ENCODE results near the gene PLEKHS1.

The PLEKHS1 gene

DNA sequence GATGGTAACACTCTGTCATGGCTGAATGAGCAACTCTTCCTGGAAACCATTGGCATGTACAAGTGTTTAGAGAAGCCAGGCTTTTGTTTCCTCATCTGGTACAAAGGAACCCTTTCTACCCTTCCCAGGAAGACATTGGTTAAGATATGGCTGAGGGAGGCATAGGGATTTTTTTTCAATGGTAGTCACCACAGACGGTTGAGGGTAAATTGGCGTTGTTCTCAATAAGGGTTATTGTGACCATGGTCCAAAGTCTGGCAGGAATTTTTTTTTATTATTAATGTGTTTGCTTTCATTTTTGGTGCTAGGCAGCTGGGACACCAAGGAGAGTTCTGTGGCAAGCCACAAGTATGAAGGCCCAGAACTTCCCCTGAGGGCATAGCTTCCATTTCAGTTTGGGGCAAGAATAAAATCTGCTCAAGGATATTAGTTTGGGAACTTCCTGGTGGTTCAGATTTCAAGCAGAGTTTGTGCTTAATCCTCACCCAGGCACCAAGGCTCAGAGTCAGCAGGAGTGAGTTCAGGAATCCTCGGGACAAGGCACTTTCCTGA, at the start of gene PLEKHS1:
PLEKHS1 (plus strand) TSS at position 502 of the 552 bp plus-strand sequence. CDS start 3,596 bp downstream, outside the sequence.
- DNase-seq, result no peak

DNA sequence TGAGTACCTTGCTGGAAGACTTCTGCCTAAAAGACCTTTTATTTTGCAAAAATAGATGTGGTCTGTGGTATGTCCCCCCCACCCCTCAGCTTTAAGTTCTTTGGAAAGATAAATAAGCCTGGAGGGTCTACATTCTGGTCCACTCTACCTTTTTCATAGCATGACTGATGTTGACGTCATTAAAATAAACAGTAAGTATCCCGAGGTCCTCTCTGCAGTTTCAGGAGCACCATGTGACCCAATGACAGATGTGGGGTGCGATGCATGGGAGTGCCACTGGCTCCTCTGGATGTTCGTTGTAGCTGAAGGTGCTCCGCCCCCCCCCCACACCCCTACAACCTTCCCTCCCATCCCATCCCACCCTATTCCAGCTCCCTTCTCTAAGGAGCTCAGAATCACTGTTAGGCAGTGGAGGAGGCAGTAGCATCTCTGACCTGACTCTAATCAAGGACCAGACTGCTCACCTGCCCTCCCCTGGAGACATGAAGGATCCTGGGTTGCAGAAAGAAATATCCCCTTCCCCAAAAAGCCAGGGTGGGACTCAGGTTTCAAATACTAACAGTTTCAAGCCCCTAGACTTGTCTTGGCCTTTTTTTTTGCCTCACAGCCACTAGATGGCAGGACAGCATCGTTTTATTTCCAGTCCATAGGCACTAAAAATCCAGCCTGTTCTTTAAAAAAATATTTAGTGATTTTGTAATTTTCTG, 46.7 kb upstream of the PLEKHS1 start:
- peak; percentile 47 for DNase-seq

DNA sequence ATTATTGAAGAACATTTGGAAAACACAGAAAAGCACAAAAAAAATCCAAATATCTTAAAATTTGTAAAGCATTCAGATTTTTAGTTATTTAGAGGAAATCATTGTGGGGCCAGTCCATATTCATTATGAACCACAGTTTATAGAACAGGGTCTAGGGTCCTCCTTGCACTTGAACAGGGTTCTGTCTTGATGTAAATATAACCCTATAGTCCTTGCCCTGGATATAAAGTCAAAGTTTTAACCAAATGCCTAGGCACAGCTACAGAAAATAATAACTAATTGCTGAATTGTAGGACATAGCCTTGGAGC, 46.2 kb upstream of the PLEKHS1 start:
- no peak for DNase-seq

DNA sequence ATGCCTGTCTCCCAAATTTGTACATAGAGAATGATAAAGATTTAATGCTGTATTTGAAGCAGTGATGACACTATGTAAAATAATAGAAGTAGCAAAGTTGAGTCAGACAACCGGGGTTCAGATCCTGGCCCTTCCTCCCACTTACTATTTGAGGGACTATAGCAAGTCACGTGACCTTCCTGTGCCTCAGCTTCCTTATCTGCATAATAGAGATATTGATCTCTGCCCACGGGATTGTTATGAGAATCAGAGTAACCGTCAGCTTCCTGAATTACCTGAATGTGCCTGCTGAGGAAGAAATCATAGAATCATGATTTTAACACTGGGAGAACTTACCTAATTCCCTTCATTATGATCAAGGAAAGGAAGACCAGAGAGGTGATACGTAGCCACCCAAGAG, 44.9 kb upstream of the PLEKHS1 start:
- DNase-seq, result no peak

DNA sequence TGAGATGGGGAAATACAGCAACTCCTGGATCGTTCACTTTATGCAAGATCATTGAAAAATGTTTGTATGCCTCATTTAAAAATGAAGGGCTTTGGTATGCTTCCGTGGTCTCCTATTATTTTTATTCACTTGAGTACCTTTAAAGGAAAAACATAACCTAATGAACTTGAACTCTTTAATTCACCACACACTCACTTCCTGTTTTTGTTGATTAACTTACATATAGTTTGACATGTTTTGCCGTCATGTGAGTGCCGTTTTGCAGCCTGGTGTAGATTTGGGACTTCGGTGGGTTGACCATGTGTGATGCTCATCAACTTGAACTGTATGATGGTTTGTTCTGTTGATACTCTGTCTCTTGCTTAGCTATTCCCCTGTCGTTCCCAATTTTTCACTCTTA, 42.8 kb upstream of the PLEKHS1 start:
- DNase-seq, result no peak

GRCh38 chr10:113709221-113709838, 42.2 kb upstream of the PLEKHS1 start:
- DNase-seq, result peak; percentile 82

DNA sequence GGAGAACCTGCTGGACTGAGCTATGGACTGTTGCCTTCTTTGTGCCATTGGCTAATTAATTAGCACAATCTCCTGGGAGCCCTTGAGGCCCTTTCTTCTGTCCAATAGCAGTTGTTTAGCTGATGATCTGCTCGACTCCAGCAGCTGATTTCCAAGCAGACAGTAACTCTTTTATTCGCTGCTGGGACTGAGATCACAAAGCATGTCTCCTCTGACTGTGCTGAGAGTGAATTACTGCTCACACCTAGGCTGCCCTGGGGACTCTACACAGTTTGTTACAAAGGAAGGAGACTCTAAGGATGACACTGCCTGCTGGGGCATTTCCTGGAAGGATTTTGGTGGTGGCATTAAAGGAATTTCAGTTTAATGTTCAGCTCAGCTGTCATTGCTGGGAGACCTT, 40.3 kb upstream of the PLEKHS1 start:
- no peak for DNase-seq

- DNase-seq, result no peak
Observed at GRCh38 chr10:113712024-113712423, 39.5 kb upstream of the PLEKHS1 start.

DNA sequence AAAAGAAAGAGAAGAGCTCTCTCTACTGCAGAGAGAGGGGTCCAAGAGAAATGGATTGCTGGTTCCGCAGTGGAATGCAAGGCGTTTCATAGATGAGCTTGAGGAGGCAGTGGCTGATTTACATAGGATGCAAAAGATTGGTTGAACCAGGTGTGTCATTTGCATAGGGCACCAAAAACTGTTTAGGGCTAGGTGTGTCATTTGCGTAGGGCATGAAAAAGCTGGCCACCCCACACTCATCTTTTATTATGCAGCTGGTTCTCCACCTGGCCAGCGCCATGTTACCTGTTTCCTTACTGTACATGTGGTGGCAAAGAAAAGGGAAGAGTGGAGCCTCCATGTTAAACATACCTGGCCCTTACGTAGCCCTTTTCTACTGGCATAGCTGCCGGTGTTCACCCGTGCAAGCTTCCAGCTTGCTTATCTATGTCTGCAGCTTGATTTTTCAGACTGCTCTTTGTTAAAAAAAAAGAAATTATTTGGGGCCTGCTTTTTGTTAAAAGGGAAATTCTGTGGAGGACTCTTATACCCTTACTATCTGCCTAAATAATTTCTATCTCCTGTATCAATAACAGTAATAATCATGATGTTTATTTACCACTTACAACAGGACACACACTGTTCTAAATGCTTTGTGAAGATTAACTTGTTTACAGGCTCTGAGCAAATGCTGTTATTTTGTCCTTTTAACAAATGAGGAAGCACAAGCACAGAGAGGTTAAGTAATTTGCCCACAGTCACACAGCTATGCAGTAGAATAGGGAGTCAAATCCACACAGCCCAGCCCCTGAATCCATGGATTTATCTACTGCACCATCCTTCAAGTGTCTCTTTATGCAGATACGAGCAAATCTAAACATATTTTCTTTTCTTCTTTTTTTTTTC, 38.5 kb upstream of the PLEKHS1 start:
- no peak for DNase-seq

DNA sequence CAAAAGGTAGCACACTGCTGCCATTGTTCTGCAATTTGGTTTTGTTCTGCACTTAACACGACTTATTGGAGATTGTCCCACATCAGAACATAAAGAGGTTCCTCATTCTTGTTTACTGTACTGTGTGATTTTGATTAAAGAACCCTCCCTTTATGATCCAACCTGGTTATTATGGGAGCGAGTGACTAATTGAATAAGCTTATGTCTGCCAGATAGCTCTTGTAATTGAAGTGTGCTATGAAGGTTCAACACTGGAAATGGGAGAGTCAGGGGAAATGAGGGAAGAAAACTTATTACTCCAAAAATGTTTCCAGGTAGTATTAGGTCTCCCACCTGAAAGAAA, 37.9 kb upstream of the PLEKHS1 start:
- DNase-seq, result no peak

- DNase-seq, result no peak
Observed at GRCh38 chr10:113716109-113716910, 35.2 kb upstream of the PLEKHS1 start.

DNA sequence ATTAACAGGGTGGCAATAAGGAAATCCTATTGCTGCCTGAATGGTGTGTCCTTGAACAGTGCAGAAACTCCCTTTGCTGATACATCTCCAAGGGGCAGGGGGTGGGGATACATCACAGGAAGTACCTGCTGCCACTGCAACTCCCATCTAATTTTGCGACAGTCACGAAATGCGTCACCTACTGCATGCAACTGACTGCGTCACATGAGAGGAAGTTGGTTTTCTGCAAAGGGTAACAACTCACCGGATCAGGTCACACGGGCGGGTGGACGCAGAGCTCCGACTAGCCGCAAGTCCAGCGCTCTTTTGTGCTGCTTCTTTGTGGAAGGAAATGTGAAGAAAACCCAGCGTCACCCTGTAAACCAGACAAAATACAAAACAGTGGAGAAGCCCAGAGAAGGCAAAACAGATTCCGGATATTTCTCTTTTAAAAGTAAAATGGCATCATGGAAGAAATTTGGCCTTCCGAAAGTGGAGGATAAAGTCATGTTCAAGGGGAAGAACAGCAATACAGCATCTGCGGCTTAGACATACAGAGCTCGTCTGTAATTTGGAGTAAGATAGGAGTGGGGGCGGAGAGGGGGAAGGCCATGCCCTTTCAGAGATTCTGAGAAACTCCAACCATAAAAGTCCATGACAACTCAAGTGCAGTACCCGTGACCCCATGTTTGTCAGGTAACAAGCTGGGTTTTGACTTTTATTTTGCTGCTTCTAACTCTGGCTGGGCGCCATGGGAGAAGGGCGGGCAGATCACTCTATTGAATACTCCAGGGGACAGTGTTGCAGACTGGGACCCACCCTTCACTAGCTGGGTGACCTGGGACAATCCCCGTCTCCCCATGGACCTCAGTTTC, 32.3 kb upstream of the PLEKHS1 start:
- no peak for DNase-seq

- DNase-seq, result no peak
Observed at GRCh38 chr10:113720386-113720785, 31.1 kb upstream of the PLEKHS1 start.

DNA sequence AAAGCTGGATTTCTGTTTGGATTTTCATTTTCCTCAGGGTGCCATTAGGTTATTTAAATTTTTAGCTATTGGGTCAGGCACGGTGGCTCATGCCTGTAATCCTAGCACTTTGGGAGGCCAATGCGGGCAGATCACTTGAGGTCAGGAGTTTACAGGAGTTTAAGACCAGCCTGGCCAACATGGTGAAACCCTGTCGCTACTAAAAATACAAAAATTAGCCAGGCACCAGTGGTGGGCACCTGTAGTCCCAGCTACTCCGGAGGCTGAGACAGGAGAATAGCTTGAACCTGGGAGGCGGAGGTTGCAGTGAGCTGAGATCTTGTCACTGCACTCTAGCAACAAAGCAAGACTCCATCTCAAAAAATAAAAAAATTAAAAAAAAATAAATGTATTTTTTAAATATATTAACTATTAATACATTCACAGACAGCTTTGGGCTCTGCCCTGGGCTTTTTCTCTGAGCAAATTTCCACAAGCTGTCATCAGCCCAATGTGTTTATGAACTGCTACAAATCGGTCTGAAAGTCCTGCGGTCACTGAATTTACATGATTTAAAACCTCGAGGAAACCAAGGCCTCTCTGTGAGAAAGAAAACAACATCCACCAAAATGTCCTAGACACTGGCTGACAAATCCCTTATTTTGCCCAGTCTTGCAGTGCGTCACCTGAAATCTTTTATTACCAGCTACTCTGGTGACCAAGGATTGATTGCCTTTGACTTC, 19.2 kb upstream of the PLEKHS1 start:
- no peak for DNase-seq

DNA sequence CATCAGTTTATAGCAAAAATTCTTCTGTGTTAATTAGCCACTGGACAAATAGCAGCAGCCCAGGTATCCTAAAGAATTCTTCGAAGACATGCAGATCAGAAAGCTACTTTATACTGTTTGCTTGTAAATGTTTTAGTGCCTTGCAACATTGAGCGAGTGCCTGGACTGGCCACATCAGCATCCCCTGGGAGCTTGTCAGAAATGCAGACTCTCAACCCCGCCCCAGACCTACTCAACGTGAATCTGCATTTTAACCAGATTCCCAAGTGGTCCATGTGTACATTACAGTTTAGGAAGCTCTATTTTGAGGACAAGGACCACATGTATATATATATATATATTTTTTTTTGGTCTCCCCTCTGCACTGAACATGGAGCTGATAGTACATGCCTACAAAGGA, 18.5 kb upstream of the PLEKHS1 start:
- DNase-seq, result no peak

GRCh38 chr10:113733635-113734034, 17.8 kb upstream of the PLEKHS1 start:
- DNase-seq, result no peak

DNA sequence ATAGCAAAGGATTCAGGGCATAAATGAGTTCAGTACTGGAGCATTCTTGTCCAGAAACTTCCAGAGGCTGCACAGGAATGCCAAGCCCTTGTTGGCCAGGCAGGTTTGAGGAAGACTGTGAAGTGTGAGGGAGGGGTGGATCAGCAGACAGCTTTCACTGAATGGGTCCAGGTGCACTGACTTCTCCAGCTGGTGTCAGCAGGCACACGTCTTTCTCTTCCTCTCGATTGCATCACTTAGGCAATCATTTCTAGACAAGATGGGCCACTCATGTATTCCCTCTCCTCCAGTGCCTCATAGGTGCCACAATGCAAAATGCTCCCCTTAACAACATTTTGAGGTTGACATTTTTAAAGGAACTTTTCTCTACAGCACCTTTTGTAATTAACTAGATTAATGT, 15.6 kb upstream of the PLEKHS1 start:
- no peak for DNase-seq

- DNase-seq, result peak; percentile 54
Observed at GRCh38 chr10:113736576-113736975, 14.9 kb upstream of the PLEKHS1 start.

GRCh38 chr10:113739031-113739430, 12.5 kb upstream of the PLEKHS1 start:
- DNase-seq, result no peak

DNA sequence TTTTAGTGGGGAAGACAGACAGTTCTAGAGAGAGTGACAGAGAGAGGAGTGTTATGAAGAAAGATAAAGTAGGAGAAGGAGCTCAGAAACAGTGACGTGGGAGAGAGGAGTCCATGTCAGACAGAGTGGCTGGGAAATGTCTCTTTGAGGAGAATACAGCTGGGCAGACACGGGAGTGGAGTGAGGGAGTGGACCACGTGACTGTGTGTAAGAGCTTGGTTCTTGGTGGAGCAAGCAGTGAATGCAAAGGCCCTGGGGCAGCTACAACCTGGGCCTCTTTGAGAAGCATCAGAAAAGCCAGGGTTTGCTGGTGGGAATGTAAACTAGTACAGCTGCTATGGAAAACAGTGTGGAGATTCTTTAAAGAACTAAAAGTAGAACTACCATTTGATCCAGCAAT, 11.9 kb upstream of the PLEKHS1 start:
- DNase-seq, result no peak

DNA sequence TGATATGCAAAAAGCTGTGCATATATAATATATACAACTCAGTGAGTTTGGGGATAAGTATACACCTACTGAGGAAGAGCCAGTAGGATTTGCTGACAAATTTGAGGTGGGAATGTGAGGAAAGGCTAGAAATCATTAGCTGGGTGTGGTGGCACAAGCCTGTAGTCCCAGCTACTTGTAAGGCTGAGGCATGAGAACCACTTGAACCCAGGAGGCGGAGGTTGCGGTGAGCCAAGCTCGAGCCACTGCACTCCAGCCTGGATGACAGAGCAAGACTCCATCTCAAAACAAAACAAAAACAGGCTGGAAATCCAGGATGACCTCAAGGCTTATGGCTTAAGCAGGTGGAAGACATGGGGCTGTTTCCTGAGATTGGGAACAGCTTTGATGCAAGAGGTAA, 10.6 kb upstream of the PLEKHS1 start:
- no peak for DNase-seq

Measured in fibroblast of skin of right quadriceps (primary cell).